ENCODE results near the gene CD200R1.

Gene CD200R1

GRCh38 chr3:112875561-112875960, 99.3 kb downstream of the CD200R1 start:
- no peak overlapping the region for H3K4me3 ChIP-seq (replicated peaks; ENCODE audit: low read depth, low read length)
- DNase-seq (ENCODE audit: low read depth), result no peak
- TF ChIP-seq, protein P1, sequence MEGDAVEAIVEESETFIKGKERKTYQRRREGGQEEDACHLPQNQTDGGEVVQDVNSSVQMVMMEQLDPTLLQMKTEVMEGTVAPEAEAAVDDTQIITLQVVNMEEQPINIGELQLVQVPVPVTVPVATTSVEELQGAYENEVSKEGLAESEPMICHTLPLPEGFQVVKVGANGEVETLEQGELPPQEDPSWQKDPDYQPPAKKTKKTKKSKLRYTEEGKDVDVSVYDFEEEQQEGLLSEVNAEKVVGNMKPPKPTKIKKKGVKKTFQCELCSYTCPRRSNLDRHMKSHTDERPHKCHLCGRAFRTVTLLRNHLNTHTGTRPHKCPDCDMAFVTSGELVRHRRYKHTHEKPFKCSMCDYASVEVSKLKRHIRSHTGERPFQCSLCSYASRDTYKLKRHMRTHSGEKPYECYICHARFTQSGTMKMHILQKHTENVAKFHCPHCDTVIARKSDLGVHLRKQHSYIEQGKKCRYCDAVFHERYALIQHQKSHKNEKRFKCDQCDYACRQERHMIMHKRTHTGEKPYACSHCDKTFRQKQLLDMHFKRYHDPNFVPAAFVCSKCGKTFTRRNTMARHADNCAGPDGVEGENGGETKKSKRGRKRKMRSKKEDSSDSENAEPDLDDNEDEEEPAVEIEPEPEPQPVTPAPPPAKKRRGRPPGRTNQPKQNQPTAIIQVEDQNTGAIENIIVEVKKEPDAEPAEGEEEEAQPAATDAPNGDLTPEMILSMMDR (IDR thresholded peaks at IDR 0.05; ENCODE audit: low read length, missing control alignments), result no peak

DNA sequence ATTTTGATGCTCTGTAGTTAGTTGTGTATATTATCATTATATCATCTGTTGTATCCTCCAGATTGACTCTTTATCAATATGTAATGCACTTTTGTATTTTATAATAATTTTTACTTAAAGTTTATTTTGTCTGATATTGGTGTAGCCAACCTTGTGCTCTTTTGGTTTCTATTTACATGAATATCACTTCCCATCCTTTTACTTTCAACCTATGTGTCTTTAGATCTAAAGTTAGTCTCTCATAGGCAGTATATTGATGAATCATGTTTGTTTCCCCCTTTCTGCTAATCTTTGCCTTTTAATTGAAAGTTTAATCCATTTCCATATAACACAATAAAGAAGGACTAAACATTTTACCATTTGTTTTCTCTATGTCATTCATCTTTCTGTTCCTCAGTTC, 100.2 kb downstream of the CD200R1 start:
- TF ChIP-seq, protein P1 (IDR thresholded peaks at IDR 0.05; ENCODE audit: low read length, missing control alignments), result no peak
- DNase-seq (ENCODE audit: low read depth), result no peak

GRCh38 chr3:112873632-112874031, 101.3 kb downstream of the CD200R1 start:
- no peak overlapping the region for H3K4me3 ChIP-seq (replicated peaks; ENCODE audit: low read depth, low read length)
- DNase-seq (ENCODE audit: low read depth), result no peak
- TF ChIP-seq, protein P1 (IDR thresholded peaks at IDR 0.05; ENCODE audit: low read length, missing control alignments), result no peak

More for the DNA sequence above, 100.2 kb downstream of the CD200R1 start:
- no peak overlapping the region for H3K4me3 ChIP-seq (replicated peaks; ENCODE audit: low read depth, low read length)

DNA sequence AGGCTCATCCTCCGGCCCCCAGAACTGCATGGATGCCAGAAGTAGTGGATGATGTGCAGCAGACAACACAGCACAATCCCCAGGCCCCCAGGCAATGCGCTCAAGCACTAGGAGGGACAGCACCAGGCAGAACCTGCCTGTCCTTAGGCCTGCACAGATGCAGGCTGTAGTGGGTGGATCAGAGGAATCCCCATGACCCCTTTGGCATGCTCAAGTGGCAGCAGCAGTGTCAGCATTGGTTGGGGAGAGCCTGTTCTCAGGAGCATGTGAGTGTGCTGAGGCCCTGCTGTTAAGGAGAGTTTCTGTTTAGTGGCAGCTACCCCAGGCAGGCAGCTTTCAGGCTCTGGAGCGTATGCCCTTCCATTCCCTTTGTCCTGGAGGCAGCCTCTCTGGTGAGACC, 103.2 kb downstream of the CD200R1 start:
- DNase-seq (ENCODE audit: low read depth), result no peak
- H3K4me3 ChIP-seq (replicated peaks; ENCODE audit: low read depth, low read length), result no peak overlapping the region
- TF ChIP-seq, protein P1 (IDR thresholded peaks at IDR 0.05; ENCODE audit: low read length, missing control alignments), result no peak

Data from fibroblast of pulmonary artery (primary cell).